NCI-H2081 (cell line): ENCODE data around the gene MICU1.

Source experiments
- DNase-seq, 2 experiments: peaks; one replicate each; lab custom pipeline; 2025; lab: John Stamatoyannopoulos, UW

The MICU1 gene

GRCh38 chr10:72630144-72630543, 4.3 kb upstream of the MICU1 start:
- no peak for DNase-seq

- DNase-seq = no peak
Observed at GRCh38 chr10:72626444-72626754, 520 bp upstream of the MICU1 start.

GRCh38 chr10:72625276-72625607, 637 bp downstream of the MICU1 start:
- no peak for DNase-seq

GRCh38 chr10:72622271-72622670, 3.6 kb downstream of the MICU1 start:
- no peak for DNase-seq

GRCh38 chr10:72616716-72617115, 9.2 kb downstream of the MICU1 start:
- DNase-seq = no peak

- DNase-seq = no peak
Observed at GRCh38 chr10:72615970-72616369, 9.9 kb downstream of the MICU1 start.

- peak; percentile 68 to 88 for DNase-seq
Observed at GRCh38 chr10:72612203-72612826, 13.6 kb downstream of the MICU1 start.

GRCh38 chr10:72611783-72612182, 14.1 kb downstream of the MICU1 start:
- DNase-seq = no peak

GRCh38 chr10:72610466-72610865, 15.4 kb downstream of the MICU1 start:
- no peak for DNase-seq

- no peak for DNase-seq
Observed at GRCh38 chr10:72605122-72605521, 20.8 kb downstream of the MICU1 start.

- no peak for DNase-seq
Observed at GRCh38 chr10:72601144-72601543, 24.7 kb downstream of the MICU1 start.

GRCh38 chr10:72598769-72599701, 26.8 kb downstream of the MICU1 start:
- no peak for DNase-seq

- DNase-seq = no peak
Observed at GRCh38 chr10:72597897-72598296, 28.0 kb downstream of the MICU1 start.

GRCh38 chr10:72595436-72595835, 30.4 kb downstream of the MICU1 start:
- DNase-seq = no peak

- DNase-seq = no peak
Observed at GRCh38 chr10:72593963-72594362, 31.9 kb downstream of the MICU1 start.

GRCh38 chr10:72588266-72588665, 37.6 kb downstream of the MICU1 start:
- DNase-seq = no peak

- DNase-seq = no peak
Observed at GRCh38 chr10:72587568-72587967, 38.3 kb downstream of the MICU1 start.

- no peak for DNase-seq
Observed at GRCh38 chr10:72574636-72575035, 51.2 kb downstream of the MICU1 start.

GRCh38 chr10:72573079-72573478, 52.8 kb downstream of the MICU1 start:
- DNase-seq = no peak

GRCh38 chr10:72567889-72568640, 57.8 kb downstream of the MICU1 start:
- DNase-seq = peak; percentile 1 to 2

- no peak for DNase-seq
Observed at GRCh38 chr10:72567421-72567820, 58.5 kb downstream of the MICU1 start.

- no peak for DNase-seq
Observed at GRCh38 chr10:72564596-72564995, 61.3 kb downstream of the MICU1 start.

- DNase-seq = no peak
Observed at GRCh38 chr10:72563327-72563932, 62.4 kb downstream of the MICU1 start.
